Peyer's patch (tissue), 4 donors: ENCODE results near the gene OMA1.

Source experiments
- CTCF ChIP-seq, 6 experiments: fragments of 450-650 bp in 4 of 6; fragments of 200-600 bp in 2 of 6; sonication (generic) in 1 of 6; IDR thresholded peaks; one replicate each; pipeline ENCODE4 v1.5.1; 2017 to 2019; ENCODE audit warnings: antibody characterized with exemption in 6 of 6, mild to moderate bottlenecking in 3 of 6, moderate library complexity in 1 of 6
- POLR2A ChIP-seq, 2 donors: fragments of 450-650 bp; IDR thresholded peaks; one replicate each; pipeline ENCODE4 v1.5.1; 2017; ENCODE audit warnings: antibody characterized with exemption in 2 of 2, mild to moderate bottlenecking in 2 of 2, moderate library complexity in 2 of 2

- TF ChIP-seq CTCF (IDR thresholded peaks at IDR 0.05): no peak
- no peak for TF ChIP-seq POLR2A (IDR thresholded peaks at IDR 0.05)
Measured at GRCh38 chr1:58500043-58500442, 46.5 kb downstream of the OMA1 start.
